Activated CD8-positive, alpha-beta memory T cell treated with anti-CD3 and anti-CD28 coated beads for 48 hours (primary cell): ENCODE measurements around the gene ZBED6.
"Not testable (repeated sequence)": the region's sequence is repeated elsewhere in the genome, so short reads cannot be mapped to it uniquely, and the experiment has no call there.

Experiments used
- DNase-seq, 3 experiments: peaks; one replicate each; pipeline ENCODE4 v3.0.0-alpha.2; 2020; ENCODE audit warnings: low read depth in 2 of 3, low spot score in 2 of 3

Gene ZBED6, protein sequence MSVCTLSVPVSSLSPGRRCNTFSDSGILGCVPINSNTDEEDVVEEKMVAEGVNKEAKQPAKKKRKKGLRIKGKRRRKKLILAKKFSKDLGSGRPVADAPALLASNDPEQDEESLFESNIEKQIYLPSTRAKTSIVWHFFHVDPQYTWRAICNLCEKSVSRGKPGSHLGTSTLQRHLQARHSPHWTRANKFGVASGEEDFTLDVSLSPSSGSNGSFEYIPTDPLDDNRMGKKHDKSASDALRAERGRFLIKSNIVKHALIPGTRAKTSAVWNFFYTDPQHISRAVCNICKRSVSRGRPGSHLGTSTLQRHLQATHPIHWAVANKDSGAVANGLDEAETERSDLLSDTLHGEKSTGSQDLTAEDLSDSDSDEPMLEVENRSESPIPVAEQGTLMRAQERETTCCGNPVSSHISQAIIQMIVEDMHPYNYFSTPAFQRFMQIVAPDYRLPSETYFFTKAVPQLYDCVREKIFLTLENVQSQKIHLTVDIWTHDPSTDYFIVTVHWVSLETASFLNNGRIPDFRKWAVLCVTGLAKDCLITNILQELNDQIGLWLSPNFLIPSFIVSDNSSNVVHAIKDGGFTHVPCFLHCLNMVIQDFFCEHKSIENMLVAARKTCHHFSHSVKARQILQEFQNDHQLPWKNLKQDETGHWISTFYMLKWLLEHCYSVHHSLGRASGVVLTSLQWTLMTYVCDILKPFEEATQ (N-terminal part only)

DNA sequence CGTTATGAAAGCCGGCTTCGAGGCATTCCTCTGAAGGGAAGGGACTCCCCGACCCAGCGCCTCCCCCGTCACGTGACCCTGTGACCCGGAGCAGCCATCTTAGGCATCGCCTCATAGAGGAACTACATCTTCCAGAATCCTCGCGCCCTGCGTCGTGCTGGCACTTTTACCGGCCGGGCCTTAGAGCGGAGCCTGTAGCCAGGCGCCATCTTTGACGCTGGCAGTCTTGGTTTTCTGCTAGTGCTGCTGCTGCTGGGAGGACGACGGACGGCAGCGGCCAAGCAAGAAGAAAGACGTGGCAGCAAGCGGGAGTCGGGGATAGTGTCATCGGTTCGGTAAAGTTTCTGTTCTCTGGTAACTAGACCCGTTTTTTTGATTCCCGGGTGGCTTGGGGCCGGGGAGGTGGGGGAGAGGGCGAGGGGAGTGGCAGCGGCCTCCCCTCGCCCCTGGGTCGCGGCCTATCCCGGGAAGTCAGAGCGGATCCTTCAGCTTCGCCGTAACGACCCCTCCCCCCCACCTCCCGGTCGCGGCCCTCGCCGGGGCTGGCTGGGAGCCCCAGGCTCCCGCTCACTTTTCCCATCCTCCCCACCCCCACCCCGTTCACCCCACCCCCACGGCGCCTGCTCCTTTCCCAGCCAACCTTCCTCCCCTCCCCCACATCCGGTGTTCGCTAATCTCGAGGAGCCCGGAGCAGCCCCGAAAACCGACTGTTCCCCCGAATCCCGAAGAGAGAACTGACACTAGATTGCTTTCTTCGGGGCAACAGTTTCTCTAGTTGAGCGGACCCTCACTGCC is at the start of gene ZBED6, which contains the start of gene ZC3H11A:
Gene ZBED6 (plus strand): TSS at position 183 of the 795 bp plus-strand sequence. CDS start 1,900 bp downstream, outside the sequence.
Gene ZC3H11A (plus strand): TSS at position 183 of the 795 bp plus-strand sequence. CDS start 21,448 bp downstream, outside the sequence.
- DNase-seq: peak; percentile 85 to 91 (median 89)

- no peak for DNase-seq
Observed at GRCh38 chr1:203746281-203746680, 49.1 kb upstream of the ZBED6 start.

GRCh38 chr1:203751051-203751450 is 44.4 kb upstream of the ZBED6 start:
- no peak for DNase-seq

DNA sequence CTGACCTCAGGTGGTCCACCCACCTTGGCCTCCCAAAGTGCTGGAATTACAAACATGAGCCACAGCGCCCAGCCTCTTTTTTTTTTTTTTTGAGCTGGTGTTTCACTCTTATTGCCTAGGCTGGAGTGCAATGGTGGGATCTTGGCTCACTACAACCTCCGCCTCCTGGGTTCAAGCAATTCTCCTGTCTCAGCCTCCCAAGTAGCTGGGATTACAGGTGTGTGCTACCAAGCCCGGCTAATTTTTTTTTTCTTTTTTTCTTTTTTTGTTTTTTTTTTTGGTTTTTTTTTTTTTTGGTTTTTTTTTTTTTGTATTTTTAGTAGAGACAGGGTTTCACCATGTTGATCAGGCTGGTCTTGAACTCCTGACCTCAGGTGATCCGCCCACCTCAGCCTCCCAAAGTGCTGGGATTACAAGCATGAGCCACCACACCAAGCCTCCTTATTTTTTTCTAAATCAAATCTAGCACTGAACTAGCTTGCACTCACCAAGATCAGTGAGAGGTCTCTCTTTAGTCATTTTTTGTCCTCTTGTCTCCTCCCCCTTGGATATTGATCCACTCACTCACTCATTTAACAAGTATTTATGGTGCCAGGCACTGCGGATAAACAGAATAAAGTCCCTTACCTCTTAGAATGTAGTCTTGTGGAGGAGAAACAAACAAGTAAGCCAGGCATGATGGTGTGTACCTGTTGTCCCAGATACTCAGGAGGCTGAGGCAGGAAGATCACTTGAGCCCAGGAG is 43.6 kb upstream of the ZBED6 start:
- not testable (repeated sequence) for DNase-seq

GRCh38 chr1:203754455-203754864 is 41.0 kb upstream of the ZBED6 start:
- DNase-seq: no peak

DNA sequence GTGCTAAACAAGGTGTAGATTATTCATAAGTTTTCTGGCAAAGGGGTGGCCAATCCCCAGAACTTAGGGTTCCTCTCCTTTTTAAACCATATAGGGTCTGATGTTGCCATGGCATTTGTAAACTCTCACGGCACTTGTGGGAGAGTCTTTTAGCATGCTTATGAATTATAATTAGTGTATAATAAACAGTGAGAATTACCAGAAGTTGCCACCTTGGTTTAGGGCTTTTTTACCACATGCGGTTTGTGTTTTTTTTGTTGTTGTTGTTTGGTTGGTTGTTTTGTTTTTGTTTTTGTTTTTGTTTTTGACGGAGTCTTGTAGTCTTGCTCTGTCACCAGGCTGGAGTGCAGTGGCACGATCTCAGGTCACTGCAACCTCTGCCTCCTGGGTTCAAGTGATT is 39.4 kb upstream of the ZBED6 start:
- no peak for DNase-seq

- not testable (repeated sequence) for DNase-seq
Observed at GRCh38 chr1:203758749-203759148, 36.7 kb upstream of the ZBED6 start.

DNA sequence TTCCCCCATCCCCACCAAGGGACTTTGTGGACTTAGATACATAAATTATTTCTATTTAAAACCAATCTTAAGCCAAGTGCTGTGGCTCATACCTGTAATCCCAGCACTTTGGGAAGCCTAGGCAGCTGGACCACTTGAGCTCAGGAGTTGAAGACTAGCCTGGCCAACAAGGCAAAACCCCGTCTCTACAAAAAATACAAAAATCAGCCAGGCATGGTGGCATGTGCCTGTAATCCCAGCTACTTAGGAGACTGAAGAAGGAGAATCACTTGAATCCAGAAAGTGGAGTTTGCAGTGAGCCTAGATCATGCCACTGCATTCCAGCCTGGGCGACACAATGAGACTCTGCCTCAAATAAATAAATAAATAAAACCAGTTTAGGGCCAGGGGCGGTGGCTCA is 34.9 kb upstream of the ZBED6 start:
- no peak for DNase-seq

DNA sequence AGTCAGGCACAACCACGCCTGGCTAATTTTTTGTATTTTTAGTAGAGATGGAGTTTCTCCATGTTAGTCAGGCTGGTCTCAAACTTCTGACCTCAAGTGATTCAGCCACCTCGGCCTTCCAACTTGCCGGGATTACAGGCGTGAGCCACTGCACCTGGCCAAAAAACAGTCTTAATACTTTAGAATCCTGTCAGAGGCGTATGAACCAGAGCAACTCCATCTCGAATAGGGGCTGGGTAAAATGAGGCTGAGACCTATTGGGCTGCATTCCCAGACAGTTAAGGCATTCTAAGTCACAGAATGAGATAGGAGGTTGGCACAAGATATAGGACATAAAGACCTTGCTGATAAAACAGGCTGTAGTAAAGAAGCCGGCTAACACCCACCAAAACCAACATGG is 33.5 kb upstream of the ZBED6 start:
- not testable (repeated sequence) for DNase-seq

GRCh38 chr1:203763505-203763904 is 31.9 kb upstream of the ZBED6 start:
- no peak for DNase-seq

DNA sequence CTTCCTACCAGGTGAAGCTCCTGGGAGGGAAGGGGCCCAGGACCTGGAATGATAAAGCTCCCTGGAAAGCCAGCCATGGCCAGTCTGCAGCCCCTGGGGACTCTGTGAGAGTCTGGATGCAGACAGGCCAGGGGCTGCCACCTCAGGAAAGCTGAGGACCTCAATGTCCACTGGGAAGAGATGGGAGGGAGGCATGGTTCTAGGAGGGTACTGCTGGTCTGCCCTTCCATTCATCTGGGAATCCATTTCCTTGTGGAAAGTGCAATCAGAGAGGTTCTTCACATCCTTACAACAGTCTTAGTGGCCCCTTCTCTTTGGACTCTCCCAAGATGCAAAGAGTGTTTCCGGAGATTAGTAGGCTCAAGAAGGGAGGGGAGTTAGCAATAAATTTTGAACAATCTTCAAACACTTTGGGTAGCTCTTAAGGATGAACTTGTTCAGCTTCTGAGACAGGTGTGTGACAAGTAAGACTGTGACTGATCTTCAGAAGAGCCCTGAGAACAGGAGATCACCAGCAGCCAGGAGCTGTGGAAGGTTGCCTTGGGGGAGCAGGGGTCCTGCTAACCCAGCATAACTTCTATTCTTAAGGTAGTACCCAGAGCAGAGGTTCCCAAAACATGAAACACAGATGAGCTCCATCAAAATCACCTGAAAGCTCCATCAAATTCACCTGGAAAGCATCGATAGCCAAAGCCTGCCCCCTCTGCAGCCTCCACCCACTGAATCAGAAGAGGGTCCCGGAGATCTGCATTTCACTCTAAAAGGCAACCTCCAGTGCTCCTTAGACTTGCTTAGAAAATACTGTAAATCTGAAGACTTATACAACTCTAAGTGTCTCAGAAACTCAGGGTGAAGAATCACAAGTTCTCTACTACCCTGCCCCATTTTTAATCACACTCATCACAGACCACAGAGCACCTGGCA is 31.1 kb upstream of the ZBED6 start:
- DNase-seq: no peak

GRCh38 chr1:203765029-203765837 is 30.2 kb upstream of the ZBED6 start, which contains the start of gene LAX1:
Gene LAX1, plus strand, starts transcription at chr1:203765183. Its CDS starts 383 bp downstream, at chr1:203765566.
- peak; percentile 52 to 61 (median 53) for DNase-seq

DNA sequence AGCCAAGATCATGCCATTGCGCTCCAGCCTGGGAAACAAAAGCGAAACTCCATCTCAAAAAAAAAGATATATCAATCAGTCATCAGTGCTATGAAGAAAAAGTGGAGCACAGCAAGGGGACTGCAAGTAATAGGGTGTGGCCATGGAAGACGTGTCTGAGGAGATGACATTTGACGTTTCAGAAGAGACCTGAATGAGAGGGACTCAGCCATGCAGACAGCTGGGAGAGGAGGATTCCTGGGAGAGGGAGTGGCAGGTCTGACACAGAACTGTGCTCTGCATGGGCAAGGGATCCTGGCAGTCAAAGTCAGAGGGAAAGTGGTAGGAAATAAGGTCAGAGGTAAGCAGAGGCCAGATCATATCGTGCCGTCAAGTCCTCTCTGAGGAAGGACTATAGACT is 27.2 kb upstream of the ZBED6 start:
- DNase-seq: no peak

GRCh38 chr1:203769505-203770343 is 25.7 kb upstream of the ZBED6 start:
- DNase-seq: no peak

DNA sequence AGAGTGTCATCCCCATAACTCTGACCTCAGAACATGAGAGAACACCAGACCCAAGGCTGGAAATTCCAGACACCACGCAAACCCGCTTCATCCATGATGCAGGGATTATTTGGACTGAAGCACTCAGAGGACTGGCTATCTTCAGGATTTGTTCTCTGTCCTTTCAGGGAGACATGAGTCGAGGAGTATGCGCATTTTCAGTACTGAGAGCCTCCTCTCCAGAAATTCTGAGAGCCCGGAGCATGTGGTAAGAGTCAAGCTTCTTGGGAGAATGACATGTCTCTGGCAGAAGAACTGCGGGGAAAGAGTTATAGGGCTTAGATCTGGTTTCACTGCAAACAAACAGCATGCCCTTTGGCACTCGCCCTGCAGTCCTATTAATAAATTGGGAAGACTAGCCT is 23.5 kb upstream of the ZBED6 start:
- DNase-seq: no peak

DNA sequence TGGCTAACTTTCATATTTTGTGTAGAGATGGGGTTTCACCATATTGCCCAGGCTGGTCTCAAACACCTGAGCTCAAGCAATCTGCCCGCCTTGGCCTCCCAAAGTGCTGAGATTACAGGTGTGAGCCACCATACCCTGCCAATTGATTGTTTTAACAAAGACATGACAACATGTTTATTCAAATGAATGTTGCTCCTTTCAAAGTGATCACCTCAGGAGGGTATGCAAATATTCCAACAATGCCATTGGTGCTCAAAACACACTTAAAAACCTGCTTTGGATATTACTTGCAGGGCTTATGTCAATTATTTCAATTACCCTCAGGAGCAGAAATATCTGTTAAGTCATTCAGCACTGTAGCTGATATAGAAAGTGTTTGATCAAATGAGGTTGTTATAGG is 22.6 kb upstream of the ZBED6 start:
- DNase-seq: no peak

DNA sequence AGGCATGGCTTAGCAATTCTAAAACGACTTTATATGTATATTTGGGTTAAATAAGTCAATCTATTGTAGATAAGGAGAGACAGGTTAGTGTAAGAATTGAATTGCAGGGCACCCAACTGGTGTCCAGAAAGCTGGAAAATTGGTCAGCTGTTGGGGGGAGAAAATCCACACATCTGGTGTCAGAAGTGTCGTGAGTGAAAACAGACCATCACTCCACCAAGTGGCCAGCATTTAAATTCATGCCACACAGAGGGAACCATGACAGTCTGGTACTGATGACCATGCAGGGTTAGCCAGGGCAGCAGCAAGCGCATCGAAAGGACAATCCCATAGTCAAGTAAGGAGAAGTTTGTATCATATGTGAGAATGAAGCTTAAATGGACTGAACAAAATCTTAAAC is 18.8 kb upstream of the ZBED6 start:
- DNase-seq: no peak

GRCh38 chr1:203777596-203777995 is 17.8 kb upstream of the ZBED6 start:
- no peak for DNase-seq
